GM23248 (cell line): Measurements from ENCODE around the gene FREM2. TPM values are rescaled to one million over a fixed set of nuclear protein-coding genes. Genes with fewer than 3 reads are reported as not detected.
A peak's percentile ranks its signal among the peaks of the same experiment; 100 is the strongest.

ENCODE experiments used
- DNase-seq: peaks from one replicate; pipeline ENCODE4 v3.0.0-alpha.2; 2015
- H2AFZ ChIP-seq: fragments of 200-600 bp; sonication (generic); 2 replicates; pipeline ENCODE4 v1.6.1; 2016; ENCODE audit warnings: antibody characterized with exemption
- H3F3A ChIP-seq: fragments of 200-600 bp; sonication (generic); 2 replicates; pipeline ENCODE4 v1.6.1; 2016; ENCODE audit warnings: mild to moderate bottlenecking, antibody characterized with exemption, mixed run types; ENCODE audit not compliant: insufficient read depth
- H3K27ac ChIP-seq: fragments of 200-600 bp; sonication (generic); 2 replicates; pipeline ENCODE4 v1.5.1; 2016; ENCODE audit warnings: mild to moderate bottlenecking
- H3K27me3 ChIP-seq: fragments of 200-600 bp; sonication (generic); replicated peaks from 2 replicates; pipeline ENCODE4 v1.6.1; 2016; ENCODE audit warnings: mild to moderate bottlenecking; ENCODE audit not compliant: insufficient read depth
- H3K36me3 ChIP-seq: fragments of 200-600 bp; sonication (generic); 2 replicates; pipeline ENCODE4 v1.6.1; 2016; ENCODE audit warnings: low read depth, mild to moderate bottlenecking
- H3K4me1 ChIP-seq: fragments of 200-600 bp; sonication (generic); 2 replicates; pipeline ENCODE4 v1.6.1; 2016; ENCODE audit warnings: mild to moderate bottlenecking; ENCODE audit not compliant: insufficient read depth
- H3K4me2 ChIP-seq: fragments of 200-600 bp; sonication (generic); one replicate; pipeline ENCODE4 v1.6.1; 2016; ENCODE audit warnings: mild to moderate bottlenecking; ENCODE audit not compliant: unreplicated experiment
- H3K4me3 ChIP-seq: fragments of 200-600 bp; sonication (generic); 2 replicates; pipeline ENCODE4 v1.5.1; 2016; ENCODE audit warnings: mild to moderate bottlenecking
- H3K79me2 ChIP-seq: fragments of 200-600 bp; sonication (generic); 2 replicates; pipeline ENCODE4 v1.6.1; 2016; ENCODE audit warnings: mild to moderate bottlenecking; ENCODE audit not compliant: insufficient read depth
- H3K9ac ChIP-seq: fragments of 200-600 bp; sonication (generic); 2 replicates; pipeline ENCODE4 v1.6.1; 2016; ENCODE audit warnings: mild to moderate bottlenecking
- H3K9me2 ChIP-seq: fragments of 200-600 bp; sonication (generic); 2 replicates; pipeline ENCODE4 v1.6.1; 2016; ENCODE audit warnings: mixed run types, mild to moderate bottlenecking, moderate library complexity; ENCODE audit not compliant: insufficient read depth
- H3K9me3 ChIP-seq: fragments of 200-600 bp; sonication (generic); one replicate; pipeline ENCODE4 v1.6.1; 2017; ENCODE audit warnings: low read depth
- H4K20me1 ChIP-seq: fragments of 200-600 bp; sonication (generic); 2 replicates; pipeline ENCODE4 v1.6.0; 2016; ENCODE audit not compliant: insufficient read depth
- EZH2 ChIP-seq: fragments of 200-600 bp; sonication (generic); IDR thresholded peaks from 2 replicates; pipeline ENCODE4 v1.6.1; 2018; ENCODE audit warnings: antibody characterized with exemption, mild to moderate bottlenecking; ENCODE audit not compliant: insufficient read depth, poor library complexity, severe bottlenecking
- EZH2phosphoT487 ChIP-seq: fragments of 200-600 bp; sonication (generic); IDR thresholded peaks from 2 replicates; pipeline ENCODE4 v1.6.1; 2018; ENCODE audit warnings: antibody characterized with exemption, moderate library complexity, mild to moderate bottlenecking, low read depth; ENCODE audit not compliant: insufficient read depth
- WGBS, 2 experiments: methylation state at CpG; one replicate each; pipeline ENCODE4 v1.1.6; 2015 to 2017; ENCODE audit warnings: low lambda C conversion rate in 2 of 2, low coverage in 1 of 2; ENCODE audit errors: missing lambda C conversion rate in 2 of 2; 5-methylcytosine and 5-hydroxymethylcytosine counted together
- in situ Hi-C: fragments of 300-500 bp; cut with MboI; formaldehyde crosslinking; loops from 2 replicates; pipeline ENCODE4 v1.15.0; 2020
- polyA plus RNA-seq: library from polyadenylated mRNA; unstranded; fragments of >200 nt; fragmentation: Nextera tagmentation; extraction: Ambion mirVana; gene quantifications from 2 replicates; pipeline ENCODE4 v1.2.1, GENCODE V29; 2016
- total RNA-seq: library from RNA; depleted of rRNA; stranded (reverse); fragments of >200 nt; shearing (Covaris generic); gene quantifications from 2 replicates; pipeline ENCODE4 v1.2.3, GENCODE V29; 2014

The FREM2 gene
- total and polyA plus RNA-seq, 2 experiments from 2014 or later = not detected

- no peaks in the 10 kb centered on the region for H3K9me3 ChIP-seq
- H3K9me2 ChIP-seq = no peaks in the 10 kb centered on the region
- no peaks in the 10 kb centered on the region for H3K4me1 ChIP-seq
- no peaks in the 10 kb centered on the region for H3K79me2 ChIP-seq
- no peak overlapping the region for H2AFZ ChIP-seq
- H3K27ac ChIP-seq = no peak overlapping the region
- no peaks in the 10 kb centered on the region for H4K20me1 ChIP-seq
- 38 to 67% methylated on average over 1 of the region's 1 CpG for WGBS, 2 experiments
- no peaks in the 10 kb centered on the region for H3K36me3 ChIP-seq
- no peak overlapping the region for H3K9ac ChIP-seq
- in situ Hi-C loops = no loop called here
- no peaks in the 10 kb centered on the region for H3F3A ChIP-seq
- DNase-seq = no peak
- TF ChIP-seq EZH2 (no peak), EZH2phosphoT487 (no peak)
- 0 out of 2 replicates have a peak, but pooled peaks cover 3% of the 10 kb centered on the region for H3K27me3 ChIP-seq
- no peak overlapping the region for H3K4me2 ChIP-seq
- no peak overlapping the region for H3K4me3 ChIP-seq
These were observed 208.2 kb downstream of the FREM2 start for GRCh38 chr13:38895075-38895474.

GRCh38 chr13:38897521-38897920 is 210.6 kb downstream of the FREM2 start:
- TF ChIP-seq EZH2 (no peak), EZH2phosphoT487 (no peak)
- Histone ChIP-seq H3K4me3 (no peak overlapping the region), H3K9me3 (no peaks in the 10 kb centered on the region), H3K36me3 (no peaks in the 10 kb centered on the region), H3K4me2 (no peak overlapping the region), H3K9me2 (no peaks in the 10 kb centered on the region), H3K4me1 (no peaks in the 10 kb centered on the region), H2AFZ (no peak overlapping the region), H4K20me1 (no peaks in the 10 kb centered on the region), H3K27ac (no peak overlapping the region), H3K9ac (no peak overlapping the region), H3K79me2 (no peaks in the 10 kb centered on the region), H3F3A (no peaks in the 10 kb centered on the region), H3K27me3 (peaks cover 3% of the 10 kb centered on the region; the same call in 1 of the 2 replicates)
- no peak for DNase-seq
- 42 to 50% methylated on average over 6 of the region's 6 CpGs for WGBS, 2 experiments
- in situ Hi-C loops = no loop called here

GRCh38 chr13:38898481-38898880 is 211.6 kb downstream of the FREM2 start:
- Histone ChIP-seq H3K4me1 (no peaks in the 10 kb centered on the region), H3K79me2 (no peaks in the 10 kb centered on the region), H3K9me3 (no peaks in the 10 kb centered on the region), H3K27ac (no peak overlapping the region), H2AFZ (no peak overlapping the region), H3F3A (no peaks in the 10 kb centered on the region), H3K36me3 (no peaks in the 10 kb centered on the region), H3K4me3 (no peak overlapping the region), H3K4me2 (no peak overlapping the region), H4K20me1 (no peaks in the 10 kb centered on the region), H3K9me2 (no peaks in the 10 kb centered on the region), H3K9ac (no peak overlapping the region), H3K27me3 (peaks cover 3% of the 10 kb centered on the region; the same call in 1 of the 2 replicates)
- TF ChIP-seq EZH2 (no peak), EZH2phosphoT487 (no peak)
- in situ Hi-C loops = no loop called here
- DNase-seq = no peak
- 26 to 49% methylated on average over 2 of the region's 2 CpGs for WGBS, 2 experiments

GRCh38 chr13:38899571-38899970 is 212.7 kb downstream of the FREM2 start:
- no peak overlapping the region for H3K27ac ChIP-seq
- H3K9me3 ChIP-seq = no peaks in the 10 kb centered on the region
- H4K20me1 ChIP-seq = no peaks in the 10 kb centered on the region
- WGBS, 2 experiments = 56 to 59% methylated on average over 4 of the region's 4 CpGs
- no peak overlapping the region for H3K4me3 ChIP-seq
- no peaks in the 10 kb centered on the region for H3K4me1 ChIP-seq
- no peak overlapping the region for H3K9ac ChIP-seq
- H3K79me2 ChIP-seq = no peaks in the 10 kb centered on the region
- DNase-seq = no peak
- H3K4me2 ChIP-seq = no peak overlapping the region
- H2AFZ ChIP-seq = no peak overlapping the region
- H3K27me3 ChIP-seq = peaks cover 3% of the 10 kb centered on the region; the same call in 1 of the 2 replicates
- TF ChIP-seq EZH2 (no peak), EZH2phosphoT487 (no peak)
- no peaks in the 10 kb centered on the region for H3K36me3 ChIP-seq
- H3K9me2 ChIP-seq = no peaks in the 10 kb centered on the region
- in situ Hi-C loops = no loop called here
- H3F3A ChIP-seq = no peaks in the 10 kb centered on the region

- no peak for TF ChIP-seq EZH2
- no peak for TF ChIP-seq EZH2phosphoT487
These were observed 213.3 kb downstream of the FREM2 start for GRCh38 chr13:38900188-38900587.

More at GRCh38 chr13:38900188-38900587, 213.3 kb downstream of the FREM2 start:
- in situ Hi-C loops = no loop called here
- H3K4me1 ChIP-seq = no peaks in the 10 kb centered on the region
- no peak overlapping the region for H3K27ac ChIP-seq
- H3K36me3 ChIP-seq = no peaks in the 10 kb centered on the region
- WGBS, 2 experiments = 37 to 38% methylated on average over 3 of the region's 3 CpGs
- H3K9ac ChIP-seq = no peak overlapping the region
- H3F3A ChIP-seq = no peaks in the 10 kb centered on the region
- no peaks in the 10 kb centered on the region for H3K9me3 ChIP-seq
- no peak overlapping the region for H2AFZ ChIP-seq
- no peak overlapping the region for H3K4me2 ChIP-seq
- H4K20me1 ChIP-seq = no peaks in the 10 kb centered on the region
- no peaks in the 10 kb centered on the region for H3K79me2 ChIP-seq
- H3K27me3 ChIP-seq = no peaks in the 10 kb centered on the region; the same call in 1 of the 2 replicates
- no peak overlapping the region for H3K4me3 ChIP-seq
- H3K9me2 ChIP-seq = no peaks in the 10 kb centered on the region
- peak; percentile 15 for DNase-seq
